IMR-90 (cell line): ENCODE measurements around the gene THAP5. TPM values are rescaled to one million over a fixed set of nuclear protein-coding genes. Genes with fewer than 3 reads are reported as not detected.

ENCODE experiments used
- ATAC-seq: fragments of 200-7000 bp; cut with Tn5 transposase; 2 replicates; pipeline ENCODE4 v1.9.1; 2020; ENCODE audit warnings: low read depth, mild to moderate bottlenecking, moderate library complexity
- BruUV-seq: library from RNA; stranded (reverse); fragments of 400-500 nt; replicated peaks from 2 replicates; lab custom pipeline; 2021; lab: Mats Ljungman, UMichigan
- CTCF ChIA-PET: fragments of 300-600 bp; formaldehyde crosslinking; extraction: SDS; loops from one replicate; lab custom pipeline; 2021; ENCODE audit warnings: antibody characterized with exemption; lab: Yijun Ruan, JAX
- POLR2A ChIA-PET: fragments of 300-600 bp; sonication (Branson Sonifier 250); formaldehyde crosslinking; loops from one replicate; lab custom pipeline; 2022; ENCODE audit warnings: antibody characterized with exemption; ENCODE audit not compliant: unreplicated experiment; lab: Charles Lee
- DNase-seq: peaks from one replicate; pipeline ENCODE4 v3.0.0; 2013
- H2AFZ ChIP-seq: replicated peaks from 2 replicates; pipeline ENCODE3; 2013; ENCODE audit warnings: low read length, mild to moderate bottlenecking; ENCODE audit not compliant: poor library complexity
- H2AK5ac ChIP-seq: 2 replicates; pipeline ENCODE4 v1.6.1; 2013; ENCODE audit warnings: low read depth, low read length, inconsistent platforms
- H2AK9ac ChIP-seq: replicated peaks from 2 replicates; pipeline ENCODE3; 2013; ENCODE audit warnings: mild to moderate bottlenecking, low read depth, low read length, moderate library complexity; ENCODE audit not compliant: poor library complexity
- H2BK120ac ChIP-seq: 2 replicates; pipeline ENCODE4 v1.6.1; 2013; ENCODE audit warnings: low read depth, low read length, inconsistent platforms
- H2BK15ac ChIP-seq: 3 replicates; pipeline ENCODE4 v1.6.1; 2013; ENCODE audit warnings: low read depth, low read length, inconsistent platforms
- H2BK20ac ChIP-seq: 2 replicates; pipeline ENCODE4 v1.6.1; 2013; ENCODE audit warnings: low read depth, mild to moderate bottlenecking, inconsistent platforms, low read length, moderate library complexity
- H2BK5ac ChIP-seq: 2 replicates; pipeline ENCODE4 v1.6.1; 2013; ENCODE audit warnings: mild to moderate bottlenecking, low read depth, low read length, inconsistent platforms; ENCODE audit not compliant: poor library complexity, severe bottlenecking
- H3K14ac ChIP-seq: replicated peaks from 2 replicates; pipeline ENCODE4 v1.6.1; 2013; ENCODE audit warnings: low read depth, low read length, inconsistent platforms
- H3K18ac ChIP-seq: 2 replicates; pipeline ENCODE4 v1.6.1; 2013; ENCODE audit warnings: low read depth, low read length, control low read depth
- H3K23ac ChIP-seq: 2 replicates; pipeline ENCODE4 v1.6.1; 2013; ENCODE audit warnings: low read depth, low read length, inconsistent platforms
- H3K27ac ChIP-seq: 2 replicates; pipeline ENCODE4 v1.5.1; 2013; ENCODE audit warnings: mild to moderate bottlenecking, control low read depth, low read length; ENCODE audit not compliant: insufficient read depth
- H3K27me3 ChIP-seq: 2 replicates; pipeline ENCODE4 v1.6.1; 2013; ENCODE audit warnings: low read length; ENCODE audit not compliant: control insufficient read depth, insufficient read depth
- H3K36me3 ChIP-seq: 2 replicates; pipeline ENCODE4 v1.6.1; 2013; ENCODE audit warnings: low read length, mixed read lengths; ENCODE audit not compliant: control insufficient read depth, insufficient read depth
- H3K4ac ChIP-seq: 2 replicates; pipeline ENCODE4 v1.6.1; 2013; ENCODE audit warnings: low read depth, low read length, inconsistent platforms
- H3K4me1 ChIP-seq: 2 replicates; pipeline ENCODE4 v1.6.1; 2013; ENCODE audit warnings: low read length, mixed read lengths; ENCODE audit not compliant: control insufficient read depth, insufficient read depth
- H3K4me2 ChIP-seq: 2 replicates; pipeline ENCODE4 v1.6.1; 2013; ENCODE audit warnings: low read depth, mild to moderate bottlenecking, control low read depth, low read length, moderate library complexity
- H3K4me3 ChIP-seq: 2 replicates; pipeline ENCODE4 v1.5.1; 2013; ENCODE audit warnings: low read depth, mild to moderate bottlenecking, control low read depth, low read length, moderate library complexity; ENCODE audit not compliant: insufficient read depth
- H3K56ac ChIP-seq: 2 replicates; pipeline ENCODE4 v1.6.1; 2013; ENCODE audit warnings: low read length, inconsistent platforms; ENCODE audit not compliant: insufficient read depth; ENCODE audit errors: extremely low read depth
- H3K79me1 ChIP-seq, 2 experiments: 2 replicates each; pipeline ENCODE4 v1.6.1; 2013; ENCODE audit warnings: low read length in 2 of 2, inconsistent platforms in 1 of 2, low read depth in 1 of 2
- H3K9ac ChIP-seq: 2 replicates; pipeline ENCODE4 v1.6.1; 2013; ENCODE audit warnings: low read depth, low read length, control low read depth
- H3K9me1 ChIP-seq: 2 replicates; pipeline ENCODE4 v1.6.1; 2013; ENCODE audit warnings: low read length, inconsistent platforms; ENCODE audit not compliant: insufficient read depth
- H3K9me3 ChIP-seq: 2 replicates; pipeline ENCODE4 v1.6.1; 2013; ENCODE audit warnings: low read length; ENCODE audit not compliant: control insufficient read depth, insufficient read depth
- H4K20me1 ChIP-seq: 2 replicates; pipeline ENCODE4 v1.6.1; 2013; ENCODE audit warnings: low read length, inconsistent platforms; ENCODE audit not compliant: insufficient read depth
- H4K5ac ChIP-seq: 2 replicates; pipeline ENCODE4 v1.6.1; 2013; ENCODE audit warnings: mild to moderate bottlenecking, low read depth, low read length, control low read depth
- H4K8ac ChIP-seq, 2 experiments: 2 replicates each; pipeline ENCODE4 v1.6.1; 2013; ENCODE audit warnings: low read depth in 2 of 2, low read length in 2 of 2, control low read depth in 1 of 2, inconsistent platforms in 1 of 2
- H4K91ac ChIP-seq: 2 replicates; pipeline ENCODE4 v1.6.1; 2013; ENCODE audit warnings: low read depth, low read length, inconsistent platforms; ENCODE audit not compliant: insufficient read depth
- BHLHE40 ChIP-seq: fragments of 150-350 bp; IDR thresholded peaks from 2 replicates; pipeline ENCODE4 v1.6.1; 2016; ENCODE audit warnings: mild to moderate bottlenecking, low read depth, low read length
- CEBPB ChIP-seq: IDR thresholded peaks from 2 replicates; pipeline ENCODE4 v1.6.1; 2012; ENCODE audit warnings: low read depth, low read length, improper control_type of control experiment
- CHD1 ChIP-seq: IDR thresholded peaks from 2 replicates; pipeline ENCODE4 v1.6.1; 2012; ENCODE audit warnings: low read depth, low read length, improper control_type of control experiment
- CTCF ChIP-seq: conservative IDR thresholded peaks from 2 replicates; pipeline ENCODE4 v1.5.1; 2012; ENCODE audit warnings: mild to moderate bottlenecking, low read depth, low read length, improper control_type of control experiment
- ELK1 ChIP-seq: fragments of 150-350 bp; IDR thresholded peaks from 2 replicates; pipeline ENCODE4 v1.6.1; 2016; ENCODE audit warnings: low read depth, mild to moderate bottlenecking, low read length, moderate library complexity, borderline replicate concordance
- FOS ChIP-seq: fragments of 150-350 bp; IDR thresholded peaks from 2 replicates; pipeline ENCODE4 v1.6.1; 2016; ENCODE audit warnings: low read depth, low read length
- MAFK ChIP-seq: IDR thresholded peaks from 2 replicates; pipeline ENCODE4 v1.6.1; 2012; ENCODE audit warnings: low read depth, low read length, improper control_type of control experiment
- MAZ ChIP-seq: IDR thresholded peaks from 2 replicates; pipeline ENCODE4 v1.6.1; 2012; ENCODE audit warnings: low read depth, mild to moderate bottlenecking, low read length, improper control_type of control experiment, moderate library complexity, borderline replicate concordance
- MXI1 ChIP-seq: IDR thresholded peaks from 2 replicates; pipeline ENCODE4 v1.6.1; 2012; ENCODE audit warnings: low read depth, mild to moderate bottlenecking, low read length, moderate library complexity, borderline replicate concordance
- NFE2L2 ChIP-seq: fragments of 150-350 bp; IDR thresholded peaks from 2 replicates; pipeline ENCODE4 v1.6.1; 2016; ENCODE audit warnings: low read depth, mild to moderate bottlenecking, low read length
- POLR2A ChIP-seq: IDR thresholded peaks from 2 replicates; pipeline ENCODE4 v1.6.1; 2012; ENCODE audit warnings: mild to moderate bottlenecking, low read depth, low read length
- RAD21 ChIP-seq: IDR thresholded peaks from 2 replicates; pipeline ENCODE4 v1.6.1; 2012; ENCODE audit warnings: low read length, improper control_type of control experiment
- RCOR1 ChIP-seq: IDR thresholded peaks from 2 replicates; pipeline ENCODE4 v1.6.1; 2012; ENCODE audit warnings: mild to moderate bottlenecking, low read length, improper control_type of control experiment; ENCODE audit not compliant: insufficient replicate concordance
- RFX5 ChIP-seq: IDR thresholded peaks from 2 replicates; pipeline ENCODE4 v1.8.0; 2012; ENCODE audit warnings: low read depth, mild to moderate bottlenecking, low read length, moderate library complexity
- SMC3 ChIP-seq: fragments of 150-350 bp; IDR thresholded peaks from 2 replicates; pipeline ENCODE4 v1.6.1; 2016; ENCODE audit warnings: low read depth, mild to moderate bottlenecking, antibody characterized with exemption, low read length, moderate library complexity
- WGBS, 2 experiments: methylation state at CpG; one replicate each; pipeline versions ENCODE4 v1.1.5 to v1.1.7; 2013; ENCODE audit warnings: missing lambda C conversion rate in 2 of 2; ENCODE audit not compliant: insufficient read length in 1 of 2; ENCODE audit errors: extremely low coverage in 2 of 2; 5-methylcytosine and 5-hydroxymethylcytosine counted together
- dilution Hi-C: fragments of 300-500 bp; cut with HindIII; formaldehyde crosslinking; loops from one replicate; pipeline ENCODE4 v1.14.3; 2018; ENCODE audit warnings: low sequenced_read_pairs; ENCODE audit not compliant: unreplicated experiment
- in situ Hi-C: fragments of 300-500 bp; cut with MboI; formaldehyde crosslinking; loops from 3 replicates; pipeline ENCODE4 v1.14.3; 2019; ENCODE audit warnings: low sequenced_read_pairs, inconsistent platforms, mixed read lengths
- intact Hi-C: fragments of 100-400 bp; cut with micrococcal nuclease; formaldehyde crosslinking; loops from 2 replicates; pipeline ENCODE4 v1.10.0; 2022
- polyA plus RNA-seq, 3 experiments: library from polyadenylated mRNA; depleted of rRNA; stranded (reverse); fragments of >200 nt; gene quantifications; 2 replicates each; pipeline ENCODE4 v1.2.3, GENCODE V29; 2012; ENCODE audit warnings: low replicate concordance in 1 of 3
- total RNA-seq: library from RNA; depleted of rRNA; stranded (reverse); fragments of >200 nt; gene quantifications from 2 replicates; pipeline ENCODE4 v1.2.3, GENCODE V29; 2012
- TF ChIP-seq, protein P1 (sequence below): fragments of 150-350 bp; IDR thresholded peaks from 2 replicates; pipeline ENCODE4 v1.6.1; 2017; ENCODE audit warnings: mild to moderate bottlenecking, antibody characterized with exemption, low read length, low read depth

The THAP5 gene
- total and polyA plus RNA-seq, 2 of the 4 experiments (the other 2 are of a cell fraction) = 6.7 to 23.7 TPM

- no peak overlapping the region for H4K91ac ChIP-seq
- no peak for DNase-seq
- POLR2A ChIA-PET = no interaction called here
Measured at GRCh38 chr7:108611268-108611667, 41.8 kb upstream of the THAP5 start.

More at GRCh38 chr7:108611268-108611667, 41.8 kb upstream of the THAP5 start:
- Histone ChIP-seq H4K5ac (no peak overlapping the region), H3K36me3 (no peaks in the 10 kb centered on the region), H3K4ac (no peak overlapping the region), H3K56ac (no peak overlapping the region), H3K4me1 (no peaks in the 10 kb centered on the region), H3K23ac (no peak overlapping the region), H2BK15ac (no peak overlapping the region), H3K9ac (no peak overlapping the region), H3K9me3 (no peaks in the 10 kb centered on the region), H2AK9ac (no peak overlapping the region), H2BK120ac (no peak overlapping the region), H2BK5ac (no peak overlapping the region), H2AFZ (no peak overlapping the region), H3K4me3 (no peak overlapping the region), H3K14ac (no peak overlapping the region), H3K27me3 (peaks cover 2% of the 10 kb centered on the region), H3K27ac (no peak overlapping the region), H4K20me1 (no peaks in the 10 kb centered on the region), H3K9me1 (no peaks in the 10 kb centered on the region), H3K4me2 (no peak overlapping the region), H4K8ac (no peak overlapping the region), H3K18ac (no peak overlapping the region), H2AK5ac (no peak overlapping the region), H3K79me1 (no peaks in the 10 kb centered on the region), H2BK20ac (no peak overlapping the region)
- dilution Hi-C loops = no loop called here
- TF ChIP-seq MAFK = no peak
- no peak for TF ChIP-seq MAZ
- TF ChIP-seq CTCF = no peak
- no peak for TF ChIP-seq SMC3
- TF ChIP-seq FOS = no peak
- TF ChIP-seq, protein P1, sequence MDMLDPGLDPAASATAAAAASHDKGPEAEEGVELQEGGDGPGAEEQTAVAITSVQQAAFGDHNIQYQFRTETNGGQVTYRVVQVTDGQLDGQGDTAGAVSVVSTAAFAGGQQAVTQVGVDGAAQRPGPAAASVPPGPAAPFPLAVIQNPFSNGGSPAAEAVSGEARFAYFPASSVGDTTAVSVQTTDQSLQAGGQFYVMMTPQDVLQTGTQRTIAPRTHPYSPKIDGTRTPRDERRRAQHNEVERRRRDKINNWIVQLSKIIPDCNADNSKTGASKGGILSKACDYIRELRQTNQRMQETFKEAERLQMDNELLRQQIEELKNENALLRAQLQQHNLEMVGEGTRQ = no peak
- no peak for TF ChIP-seq NFE2L2
- TF ChIP-seq BHLHE40 = no peak
- TF ChIP-seq RCOR1 = no peak
- no peak for TF ChIP-seq MXI1
- TF ChIP-seq CHD1 = no peak
- TF ChIP-seq RFX5 = no peak
- no peak for TF ChIP-seq CEBPB
- TF ChIP-seq POLR2A = no peak
- no peak for TF ChIP-seq RAD21
- TF ChIP-seq ELK1 = no peak
- intact Hi-C loops = no loop called here
- in situ Hi-C loops = loop anchor here (25.0 kb wide), 1 partner anchor 1826 kb away; no protein-coding TSS in a partner anchor
- no peak for ATAC-seq
- no CpG with 5 or more reads among the region's 4 CpGs for WGBS, 2 experiments
- CTCF ChIA-PET = no interaction called here
- no TSS peak for BruUV-seq
